LHCN-M2 (cell line): ENCODE measurements around the gene CIDEB. TPM values are rescaled to one million over a fixed set of nuclear protein-coding genes. Genes with fewer than 3 reads are reported as not detected.
"Not testable (repeated sequence)": the region's sequence is repeated elsewhere in the genome, so short reads cannot be mapped to it uniquely, and the experiment has no call there.

Experiments used
- DNase-seq: peaks from one replicate; pipeline ENCODE4 v3.0.0-alpha.2; 2012; ENCODE audit warnings: low read depth
- polyA plus RNA-seq: library from polyadenylated mRNA; unstranded; fragments of >200 nt; gene quantifications from one replicate; pipeline ENCODE4 v1.2.1, GENCODE V29; 2012; ENCODE audit warnings: missing spikeins
- total RNA-seq: library from RNA; depleted of rRNA; stranded (reverse); fragments of >200 nt; gene quantifications from 2 replicates; pipeline ENCODE4 v1.2.3, GENCODE V29; 2014; rRNA removed

CIDEB gene
- 0.34 TPM in 1 of 2 replicates, not detected in the other for total RNA-seq
- 0.13 TPM for polyA plus RNA-seq

GRCh38 chr14:24307575-24308341 is at the start of gene CIDEB:
Gene CIDEB, minus strand, starts transcription at chr14:24307977. Its CDS starts 119 bp downstream, at chr14:24307858.
- DNase-seq: peak; percentile 55

GRCh38 chr14:24356208-24356607 is 48.4 kb upstream of the CIDEB start:
- no peak for DNase-seq

GRCh38 chr14:24355009-24355408 is 47.2 kb upstream of the CIDEB start:
- DNase-seq: no peak

- DNase-seq: not testable (repeated sequence)
Measured at GRCh38 chr14:24354482-24354825, 46.7 kb upstream of the CIDEB start.

- peak; percentile 47 for DNase-seq
Measured at GRCh38 chr14:24353559-24354481, 46.0 kb upstream of the CIDEB start.

GRCh38 chr14:24351517-24351916 is 43.7 kb upstream of the CIDEB start:
- peak; percentile 50 for DNase-seq

- DNase-seq: no peak
Measured at GRCh38 chr14:24349742-24350141, 42.0 kb upstream of the CIDEB start.

- no peak for DNase-seq
Measured at GRCh38 chr14:24348186-24348585, 40.4 kb upstream of the CIDEB start.

- no peak for DNase-seq
Measured at GRCh38 chr14:24347134-24347533, 39.4 kb upstream of the CIDEB start.

- no peak for DNase-seq
Measured at GRCh38 chr14:24343795-24344660, 36.3 kb upstream of the CIDEB start.

GRCh38 chr14:24342889-24343288 is 35.1 kb upstream of the CIDEB start:
- no peak for DNase-seq

- DNase-seq: no peak
Measured at GRCh38 chr14:24340606-24341005, 32.8 kb upstream of the CIDEB start.

GRCh38 chr14:24339284-24340151 is 31.7 kb upstream of the CIDEB start, which contains the start of gene RIPK3:
Gene RIPK3, minus strand, starts transcription at chr14:24339991. Its CDS starts 165 bp downstream, at chr14:24339826.
- no peak for DNase-seq

- no peak for DNase-seq
Measured at GRCh38 chr14:24338843-24339242, 31.1 kb upstream of the CIDEB start.

GRCh38 chr14:24337824-24338175 is 30.0 kb upstream of the CIDEB start:
- DNase-seq: no peak

- DNase-seq: no peak
Measured at GRCh38 chr14:24337144-24337823, 29.5 kb upstream of the CIDEB start.

- DNase-seq: no peak
Measured at GRCh38 chr14:24335461-24336171, 27.8 kb upstream of the CIDEB start.

GRCh38 chr14:24334431-24335291 is 26.9 kb upstream of the CIDEB start, which contains the start of gene ADCY4:
Gene ADCY4, minus strand, starts transcription at chr14:24335071. Its CDS starts 419 bp downstream, at chr14:24334652.
- no peak for DNase-seq
